GM06990 (cell line): ENCODE results near the gene HTR5A.
"Not testable (repeated sequence)": the region's sequence is repeated elsewhere in the genome, so short reads cannot be mapped to it uniquely, and the experiment has no call there.

Experiments
- DNase-seq: peaks from one replicate; pipeline ENCODE4 v3.0.0-alpha.2; 2011; ENCODE audit not compliant: insufficient read length; ENCODE audit errors: extremely low read depth
- H3K27me3 ChIP-seq: replicated peaks from 2 replicates; pipeline ENCODE4 v1.6.0; 2011; ENCODE audit warnings: low read length; ENCODE audit not compliant: control insufficient read depth, insufficient read depth
- H3K36me3 ChIP-seq: 2 replicates; pipeline ENCODE4 v1.5.1; 2011; ENCODE audit warnings: low read length; ENCODE audit not compliant: control insufficient read depth, insufficient read depth
- H3K4me3 ChIP-seq: replicated peaks from 2 replicates; pipeline ENCODE4 v1.5.1; 2011; ENCODE audit warnings: low read depth, mild to moderate bottlenecking, control low read depth, low read length
- CTCF ChIP-seq: IDR thresholded peaks from 2 replicates; pipeline ENCODE4 v1.5.1; 2011; ENCODE audit warnings: low read length, control low read depth, mild to moderate bottlenecking, inconsistent platforms; ENCODE audit not compliant: insufficient read depth, poor library complexity, severe bottlenecking

The HTR5A gene

GRCh38 chr7:155069992-155070751 is at the start of gene HTR5A:
Gene HTR5A, plus strand, starts transcription at chr7:155070324. Its CDS starts 576 bp downstream, at chr7:155070900.
- no peaks in the 10 kb centered on the region; the same call in 1 of the 2 replicates for H3K27me3 ChIP-seq
- peak; percentile 77 for DNase-seq
- no peaks in the 10 kb centered on the region for H3K36me3 ChIP-seq
- no peak within 1 kb of the TSS for H3K4me3 ChIP-seq
- no peak for TF ChIP-seq CTCF

GRCh38 chr7:155020996-155021395 is 49.1 kb upstream of the HTR5A start:
- no peaks in the 10 kb centered on the region for H3K27me3 ChIP-seq
- H3K4me3 ChIP-seq, result no peak overlapping the region
- no peak for DNase-seq
- H3K36me3 ChIP-seq, result no peaks in the 10 kb centered on the region
- no peak for TF ChIP-seq CTCF

GRCh38 chr7:155021699-155022145 is 48.4 kb upstream of the HTR5A start:
- Histone ChIP-seq H3K27me3 (no peaks in the 10 kb centered on the region), H3K36me3 (no peaks in the 10 kb centered on the region), H3K4me3 (no peak overlapping the region)
- TF ChIP-seq CTCF, result no peak
- no peak for DNase-seq

DNA sequence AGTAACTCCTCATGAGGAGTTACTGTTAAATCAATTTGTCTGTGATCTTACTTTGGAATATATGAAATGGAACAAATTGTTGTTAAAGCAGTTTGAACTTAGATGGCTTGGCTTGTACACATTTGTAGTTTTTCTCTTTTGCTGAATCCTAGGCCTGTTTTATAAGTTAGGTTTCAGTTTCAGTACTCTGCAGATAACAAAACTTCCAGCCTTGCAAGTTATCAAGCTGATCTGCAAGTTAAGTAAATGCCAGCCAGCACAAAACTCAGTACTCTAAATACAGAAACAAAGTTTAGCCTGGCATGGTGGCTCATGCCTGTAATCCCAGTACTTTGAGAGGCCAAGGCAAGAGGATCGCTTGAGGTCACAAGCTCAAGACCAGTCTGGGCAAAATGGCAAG is 42.2 kb upstream of the HTR5A start:
- Histone ChIP-seq H3K36me3 (no peaks in the 10 kb centered on the region), H3K27me3 (no peaks in the 10 kb centered on the region), H3K4me3 (no peak overlapping the region)
- TF ChIP-seq CTCF, result no peak
- no peak for DNase-seq

DNA sequence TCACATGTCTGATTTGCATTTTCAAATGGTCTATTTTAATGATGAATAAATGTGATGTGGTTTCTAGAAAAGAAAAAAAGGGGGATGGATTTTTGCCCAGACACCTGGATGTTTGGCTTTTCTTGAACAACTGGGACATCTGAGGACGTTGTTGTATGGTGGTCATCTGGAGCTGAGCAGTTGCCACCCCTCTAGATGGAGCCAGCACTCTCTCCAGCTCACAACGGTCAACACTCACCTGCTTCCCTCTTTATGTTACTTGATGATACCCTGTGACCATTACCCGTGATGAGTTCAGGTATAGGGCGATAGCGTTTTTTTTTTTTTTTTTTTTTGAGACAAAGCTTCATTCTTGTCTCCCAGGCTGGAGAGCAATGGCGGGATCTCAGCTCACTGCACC is 37.1 kb upstream of the HTR5A start:
- no peak for TF ChIP-seq CTCF
- Histone ChIP-seq H3K27me3 (no peaks in the 10 kb centered on the region), H3K36me3 (no peaks in the 10 kb centered on the region), H3K4me3 (no peak overlapping the region)
- no peak for DNase-seq

- H3K36me3 ChIP-seq, DNase-seq, H3K4me3 ChIP-seq, H3K27me3 ChIP-seq: not testable (repeated sequence)
Observed at GRCh38 chr7:155034495-155034894, 35.6 kb upstream of the HTR5A start.
